Psoas muscle (tissue), 8 donors: ENCODE measurements around the gene RPTOR. TPM values are rescaled to one million over a fixed set of nuclear protein-coding genes. Genes with fewer than 3 reads are reported as not detected.

ENCODE experiments used
- ATAC-seq, 4 donors: fragments of 200-7000 bp; cut with Tn5 transposase; one replicate each; pipeline ENCODE4 v1.9.1; 2020; ENCODE audit warnings: moderate library complexity in 3 of 4, mild to moderate bottlenecking in 2 of 4
- DNase-seq, 2 donors: peaks; one replicate each; pipeline ENCODE4 v3.0.0-alpha.2; 2020
- H3K27ac ChIP-seq: fragments of 200-600 bp; one replicate; pipeline ENCODE4 v1.8.0; 2022
- H3K27me3 ChIP-seq, 3 donors: fragments of 200-600 bp in 1 of 3; one replicate each; pipeline versions ENCODE4 v1.6.1 to v1.8.0; 2013 to 2022; ENCODE audit warnings: low read length in 2 of 3, mild to moderate bottlenecking in 2 of 3, moderate library complexity in 1 of 3; ENCODE audit not compliant: insufficient read depth in 3 of 3
- H3K36me3 ChIP-seq, 2 donors: fragments of 200-600 bp in 1 of 2; one replicate each; pipeline versions ENCODE4 v1.6.1 to v1.8.0; 2013 to 2022; ENCODE audit warnings: low read depth in 1 of 2, mild to moderate bottlenecking in 1 of 2, moderate library complexity in 1 of 2; ENCODE audit not compliant: insufficient read depth in 1 of 2
- H3K4me1 ChIP-seq: fragments of 200-600 bp; one replicate; pipeline ENCODE4 v1.8.0; 2022
- H3K4me3 ChIP-seq: fragments of 200-600 bp; one replicate; pipeline ENCODE4 v1.8.0; 2022; ENCODE audit warnings: mild to moderate bottlenecking
- H3K9me3 ChIP-seq: fragments of 200-600 bp; one replicate; pipeline ENCODE4 v1.8.0; 2022
- CTCF ChIP-seq: fragments of 200-600 bp; IDR thresholded peaks from one replicate; pipeline ENCODE4 v1.8.0; 2022; ENCODE audit warnings: antibody characterized with exemption
- WGBS, 3 donors: extraction: QIAGEN DNeasy Blood & Tissue Kit; methylation state at CpG; one replicate each; pipeline versions ENCODE4 v1.1.6 to v1.1.7; 2013; 5-methylcytosine and 5-hydroxymethylcytosine counted together
- intact Hi-C, 2 donors: fragments of 100-400 bp; cut with DNase I; formaldehyde crosslinking; loops; one replicate each; pipeline versions ENCODE4 v1.11.0 to v1.14.2; 2022
- polyA plus RNA-seq, 3 donors: library from polyadenylated mRNA; stranded (reverse); fragments of 200-250 nt; gene quantifications; one replicate each; pipeline ENCODE4 v1.2.3, GENCODE V29; 2013
- total RNA-seq, 4 donors: library from RNA; stranded (reverse); fragmentation: NEBNext Ultra II Directional in 2 of 4; extraction: Animal tissue kit (Norgen Biotek cat#: 25700) in 2 of 4; gene quantifications; one replicate each; pipeline versions ENCODE4 v1.2.1 to v1.2.4, GENCODE V29; 2021 to 2023
- donor health status: healthy with polysubstance abuse.
- donor health status: DM: no; HTN: no; CAD: no; lungs with moderate emphysema.
- donor health status: Bipolar disorder and iron deficiency.
- donor health status: healthy.
- donor health status: DM: yes; HTN: yes; CAD: no.
- donor health status: DM: no; HTN: no; CAD: no.
- donor health status: DM: no; HTN: no; CAD: no.
- donor health status: DM: yes; HTN: yes; CAD: no.

RPTOR gene
- total and polyA plus RNA-seq, 7 donors: 13.6 to 82.2 (median 32.5) TPM

GRCh38 chr17:80751070-80751945 is 206.7 kb downstream of the RPTOR start:
- peak overlapping the region; percentile 59 for H3K4me3 ChIP-seq
- ATAC-seq: peak; percentile 88 to 90 (median 90)
- 23 to 43% (median 37%) methylated on average over 30 of the region's 30 CpGs for WGBS, 3 donors
- DNase-seq: peak; percentile 75 to 94
- H3K36me3 ChIP-seq: peaks cover 0 to 15% of the 10 kb centered on the region in 2 donors
- TF ChIP-seq CTCF: no peak
- H3K4me1 ChIP-seq: peaks cover 30% of the 10 kb centered on the region
- H3K27ac ChIP-seq: peak overlapping the region; percentile 98
- intact Hi-C loops: loop anchor here in 1 of 2 donors (5.0 kb wide), 2 partner anchors 41 to 76 kb away; no protein-coding TSS in a partner anchor
- H3K27me3 ChIP-seq: no peaks in the 10 kb centered on the region
- H3K9me3 ChIP-seq: no peaks in the 10 kb centered on the region

GRCh38 chr17:80751946-80752581 is 207.4 kb downstream of the RPTOR start:
- Histone ChIP-seq H3K4me3 (peak overlapping the region; percentile 35), H3K27me3 (no peaks in the 10 kb centered on the region), H3K9me3 (no peaks in the 10 kb centered on the region), H3K36me3 (peaks cover 0 to 15% of the 10 kb centered on the region in 2 donors), H3K4me1 (peaks cover 26% of the 10 kb centered on the region), H3K27ac (peak overlapping the region; percentile 98)
- 43 to 53% (median 51%) methylated on average over 6 of the region's 6 CpGs for WGBS, 3 donors
- DNase-seq (no peak), ATAC-seq (peak in 1 of 4 donors; percentile 0)
- intact Hi-C loops: loop anchor here in 1 of 2 donors (5.0 kb wide), 2 partner anchors 40 to 75 kb away; no protein-coding TSS in a partner anchor
- TF ChIP-seq CTCF: no peak

- 76 to 87% (median 84%) methylated on average over 17 of the region's 17 CpGs for WGBS, 3 donors
- Histone ChIP-seq H3K4me1 (peaks cover 26% of the 10 kb centered on the region), H3K4me3 (no peak overlapping the region), H3K36me3 (peaks cover 0 to 15% of the 10 kb centered on the region in 2 donors), H3K27me3 (no peaks in the 10 kb centered on the region), H3K9me3 (no peaks in the 10 kb centered on the region), H3K27ac (no peak overlapping the region)
- no peak for TF ChIP-seq CTCF
- intact Hi-C loops: loop anchor here in 1 of 2 donors (5.0 kb wide), 2 partner anchors 38 to 73 kb away; no protein-coding TSS in a partner anchor
- ATAC-seq: no peak
- no peak for DNase-seq
These were observed 209.2 kb downstream of the RPTOR start for GRCh38 chr17:80753685-80754345.

GRCh38 chr17:80754846-80755245 is 210.2 kb downstream of the RPTOR start:
- WGBS, 3 donors: 86 to 95% (median 86%) methylated on average over 9 of the region's 9 CpGs
- H3K36me3 ChIP-seq: peaks cover 0 to 15% of the 10 kb centered on the region in 2 donors
- DNase-seq (no peak), ATAC-seq (no peak)
- intact Hi-C loops: loop anchor here in 1 of 2 donors (5.0 kb wide), 2 partner anchors 37 to 72 kb away; no protein-coding TSS in a partner anchor
- no peaks in the 10 kb centered on the region for H3K9me3 ChIP-seq
- no peak overlapping the region for H3K4me3 ChIP-seq
- no peak for TF ChIP-seq CTCF
- H3K27me3 ChIP-seq: no peaks in the 10 kb centered on the region
- peaks cover 23% of the 10 kb centered on the region for H3K4me1 ChIP-seq
- no peak overlapping the region for H3K27ac ChIP-seq
